Measurements from ENCODE around the gene THRB.

Gene THRB

DNA sequence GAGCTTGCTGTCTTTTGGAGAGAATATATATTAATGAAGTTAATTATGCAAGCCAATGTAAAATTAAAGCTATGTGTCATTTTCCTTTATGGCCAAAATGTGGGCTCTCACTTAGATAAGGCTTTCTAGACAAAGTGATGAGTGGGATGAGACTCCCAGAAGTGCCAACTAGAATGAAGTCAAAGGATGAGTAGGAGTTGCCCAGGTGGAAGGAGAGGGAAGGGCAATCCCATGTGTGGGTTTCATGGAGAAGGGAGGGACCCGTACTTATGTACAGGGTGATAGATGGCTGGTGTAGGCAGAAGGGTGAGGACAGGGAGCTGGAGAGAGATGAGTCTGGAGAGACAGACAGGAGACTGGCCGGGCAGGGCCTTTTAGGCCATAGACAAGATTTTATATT is 239.2 kb downstream of the THRB start:
- no peak for DNase-seq (ENCODE audit: low read depth)

DNA sequence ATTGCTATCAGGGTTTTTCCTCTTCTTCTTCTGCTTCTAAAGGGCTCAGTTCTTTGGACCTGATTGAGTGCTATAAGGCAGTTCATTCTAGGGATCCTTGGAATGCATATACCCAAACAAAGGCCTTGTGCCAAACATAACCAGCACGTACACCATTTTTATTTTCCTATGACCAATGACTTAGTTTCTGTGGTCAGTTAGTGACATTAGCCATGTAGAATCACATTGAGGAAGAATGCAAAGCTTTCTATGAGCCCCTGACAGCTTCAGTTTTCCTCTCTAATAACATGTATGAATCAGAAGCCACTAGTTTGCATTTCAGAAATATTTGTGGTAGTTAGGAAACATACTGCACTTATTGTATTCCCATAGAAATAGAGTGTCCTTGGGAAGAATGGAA is 240.0 kb downstream of the THRB start:
- TF ChIP-seq, protein P1, sequence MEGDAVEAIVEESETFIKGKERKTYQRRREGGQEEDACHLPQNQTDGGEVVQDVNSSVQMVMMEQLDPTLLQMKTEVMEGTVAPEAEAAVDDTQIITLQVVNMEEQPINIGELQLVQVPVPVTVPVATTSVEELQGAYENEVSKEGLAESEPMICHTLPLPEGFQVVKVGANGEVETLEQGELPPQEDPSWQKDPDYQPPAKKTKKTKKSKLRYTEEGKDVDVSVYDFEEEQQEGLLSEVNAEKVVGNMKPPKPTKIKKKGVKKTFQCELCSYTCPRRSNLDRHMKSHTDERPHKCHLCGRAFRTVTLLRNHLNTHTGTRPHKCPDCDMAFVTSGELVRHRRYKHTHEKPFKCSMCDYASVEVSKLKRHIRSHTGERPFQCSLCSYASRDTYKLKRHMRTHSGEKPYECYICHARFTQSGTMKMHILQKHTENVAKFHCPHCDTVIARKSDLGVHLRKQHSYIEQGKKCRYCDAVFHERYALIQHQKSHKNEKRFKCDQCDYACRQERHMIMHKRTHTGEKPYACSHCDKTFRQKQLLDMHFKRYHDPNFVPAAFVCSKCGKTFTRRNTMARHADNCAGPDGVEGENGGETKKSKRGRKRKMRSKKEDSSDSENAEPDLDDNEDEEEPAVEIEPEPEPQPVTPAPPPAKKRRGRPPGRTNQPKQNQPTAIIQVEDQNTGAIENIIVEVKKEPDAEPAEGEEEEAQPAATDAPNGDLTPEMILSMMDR (IDR thresholded peaks at IDR 0.05; ENCODE audit: control insufficient read depth, insufficient read depth, low read depth, low read length, missing control alignments): no peak
- H3K4me3 ChIP-seq (ENCODE audit: control insufficient read depth, low read depth, low read length): no peak overlapping the region
- DNase-seq (ENCODE audit: low read depth): no peak

More for the DNA sequence above, 239.2 kb downstream of the THRB start:
- TF ChIP-seq, protein P1 (IDR thresholded peaks at IDR 0.05; ENCODE audit: control insufficient read depth, insufficient read depth, low read depth, low read length, missing control alignments): no peak
- H3K4me3 ChIP-seq (ENCODE audit: control insufficient read depth, low read depth, low read length): no peak overlapping the region

DNA sequence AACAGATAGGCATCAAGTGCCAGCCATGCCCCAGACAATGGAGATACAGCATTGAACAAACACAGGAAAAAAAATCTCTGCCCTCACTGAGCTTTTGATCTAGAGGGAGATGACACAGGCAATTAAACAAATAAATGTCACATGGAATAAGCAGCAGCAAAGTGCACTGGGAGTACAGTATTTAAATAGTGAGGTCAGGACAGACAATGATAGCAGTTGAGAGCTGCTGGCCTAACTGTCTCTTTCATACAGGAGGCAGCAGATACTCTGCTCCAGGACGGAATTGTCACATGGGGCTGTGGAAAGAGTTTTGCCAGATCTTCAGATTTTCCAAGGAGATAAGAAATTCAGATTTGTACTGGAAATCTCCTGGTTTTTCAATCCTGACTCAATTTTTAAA is 241.3 kb downstream of the THRB start:
- TF ChIP-seq, protein P1 (IDR thresholded peaks at IDR 0.05; ENCODE audit: control insufficient read depth, insufficient read depth, low read depth, low read length, missing control alignments): no peak
- no peak overlapping the region for H3K4me3 ChIP-seq (ENCODE audit: control insufficient read depth, low read depth, low read length)
- no peak for DNase-seq (ENCODE audit: low read depth)

DNA sequence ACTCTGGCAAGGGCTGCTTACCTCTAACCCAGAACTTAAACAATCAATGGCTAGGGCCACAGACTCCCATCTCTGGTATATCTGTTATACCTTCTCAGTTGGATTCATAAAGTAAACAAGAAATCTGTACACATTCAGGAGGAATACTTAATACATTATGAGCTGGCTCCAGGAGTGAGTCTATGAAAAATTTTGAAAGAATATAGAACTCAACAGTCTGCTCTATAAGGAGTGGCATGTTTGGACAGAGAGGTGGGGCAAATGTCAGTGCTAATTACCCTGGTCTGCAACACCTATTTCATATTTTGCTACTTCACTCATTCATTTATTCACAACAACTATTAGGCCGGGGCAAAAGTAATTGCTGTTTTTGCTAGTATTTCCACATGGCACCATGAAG is 245.1 kb downstream of the THRB start:
- TF ChIP-seq, protein P1 (IDR thresholded peaks at IDR 0.05; ENCODE audit: control insufficient read depth, insufficient read depth, low read depth, low read length, missing control alignments): no peak
- H3K4me3 ChIP-seq (ENCODE audit: control insufficient read depth, low read depth, low read length): no peak overlapping the region
- no peak for DNase-seq (ENCODE audit: low read depth)

DNA sequence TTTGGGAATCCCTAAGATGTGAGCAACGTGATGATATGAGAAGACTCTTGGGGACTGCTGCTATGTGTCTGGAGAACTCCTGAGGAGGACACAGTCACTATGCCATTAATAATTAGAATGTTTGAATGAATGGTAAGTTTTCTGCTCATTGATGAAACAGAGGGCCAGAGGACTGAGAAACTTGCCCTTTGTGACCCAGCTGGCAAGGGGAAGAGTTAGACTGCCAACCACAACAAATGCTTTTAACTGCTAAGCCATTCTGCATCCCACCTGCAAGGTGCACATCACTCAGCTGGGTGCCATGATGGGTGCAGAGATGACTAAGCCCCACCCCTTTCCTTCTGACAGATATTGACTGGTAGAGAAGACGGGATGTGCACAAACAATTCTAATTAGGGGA is 249.6 kb downstream of the THRB start:
- no peak for DNase-seq (ENCODE audit: low read depth)
- H3K4me3 ChIP-seq (ENCODE audit: control insufficient read depth, low read depth, low read length): no peak overlapping the region
- TF ChIP-seq, protein P1 (IDR thresholded peaks at IDR 0.05; ENCODE audit: control insufficient read depth, insufficient read depth, low read depth, low read length, missing control alignments): no peak

DNA sequence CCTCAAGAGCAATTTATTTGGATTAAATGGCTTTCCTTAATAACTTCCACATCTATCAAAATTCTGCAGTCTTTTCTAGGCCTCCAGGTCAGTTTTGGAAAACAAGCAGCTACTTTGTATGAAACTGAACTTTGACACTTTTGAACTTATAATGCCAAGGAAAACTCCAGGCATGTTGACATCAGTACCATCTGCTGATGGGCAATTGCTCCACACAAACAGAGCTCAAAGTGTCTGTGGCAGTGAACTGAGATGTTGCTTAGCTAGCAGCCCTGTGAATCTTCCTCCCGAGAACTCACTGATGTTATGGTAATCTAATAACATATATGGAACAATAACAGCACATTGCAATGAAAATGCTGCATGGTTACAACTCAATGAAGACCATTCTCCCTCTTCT is 250.2 kb downstream of the THRB start:
- DNase-seq (ENCODE audit: low read depth): no peak
- TF ChIP-seq, protein P1 (IDR thresholded peaks at IDR 0.05; ENCODE audit: control insufficient read depth, insufficient read depth, low read depth, low read length, missing control alignments): no peak
- no peak overlapping the region for H3K4me3 ChIP-seq (ENCODE audit: control insufficient read depth, low read depth, low read length)
